GM12872 (cell line): ENCODE data around the gene MICAL3.

Source experiments
- CTCF ChIP-seq: IDR thresholded peaks from 3 replicates; pipeline ENCODE4 v1.5.1; 2011; ENCODE audit warnings: low read depth, mild to moderate bottlenecking, low read length, moderate library complexity; ENCODE audit not compliant: insufficient read depth

Gene MICAL3

GRCh38 chr22:18056807-18057474 lies 32.6 kb upstream of the MICAL3 start:
- no peak for TF ChIP-seq CTCF

DNA sequence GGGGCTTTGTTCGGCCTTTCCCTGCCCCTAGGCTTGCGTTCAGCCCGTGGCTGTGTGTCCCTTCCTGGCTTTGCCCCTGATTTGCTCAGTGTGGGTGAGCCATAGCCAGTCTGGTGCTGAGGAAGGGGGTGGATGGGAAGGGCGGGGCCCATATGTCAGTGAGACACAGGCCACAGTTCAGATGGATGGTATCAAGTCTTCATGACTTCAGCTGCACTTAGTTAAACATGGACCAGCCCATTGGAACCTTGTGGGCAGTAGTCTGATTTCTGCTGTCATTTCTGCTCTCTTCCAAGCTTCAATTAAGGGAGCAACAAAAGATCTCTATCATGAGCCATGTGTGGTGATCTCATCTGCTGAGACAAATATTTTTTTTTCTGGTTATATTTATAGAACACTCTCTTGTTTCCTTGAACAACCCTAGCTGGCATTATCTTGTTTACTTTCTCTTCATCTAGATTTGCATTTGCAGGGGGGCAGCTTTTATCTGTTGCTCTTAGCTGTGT lies 31.9 kb upstream of the MICAL3 start:
- no peak for TF ChIP-seq CTCF

DNA sequence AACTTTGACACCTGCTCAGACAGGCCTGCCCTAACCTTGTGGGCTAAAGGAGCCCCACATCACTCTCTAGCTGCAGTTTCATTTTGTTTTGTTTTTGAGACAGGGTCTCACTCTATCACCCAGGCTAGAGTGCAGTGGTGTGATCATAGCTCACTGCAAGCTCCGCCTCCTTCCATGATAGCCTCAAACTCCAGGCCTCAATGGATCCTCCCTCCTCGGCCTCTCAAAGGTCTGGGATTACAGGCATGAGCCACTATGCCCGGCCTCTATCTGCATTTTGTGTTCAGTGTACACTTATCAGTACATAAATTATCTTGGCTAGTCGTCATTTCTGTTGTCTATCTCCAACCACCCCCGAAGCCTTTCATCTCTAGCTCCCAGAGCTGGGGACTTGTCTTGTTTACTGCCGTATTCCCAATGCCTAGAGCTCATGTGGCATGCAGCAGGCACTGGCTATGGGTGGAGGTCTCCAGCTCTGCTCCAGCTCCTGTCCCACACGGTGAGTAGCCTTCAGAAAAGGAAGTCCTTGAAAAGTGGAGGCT lies 31.3 kb upstream of the MICAL3 start:
- TF ChIP-seq CTCF = no peak

GRCh38 chr22:18050065-18050464 lies 25.7 kb upstream of the MICAL3 start:
- TF ChIP-seq CTCF = no peak

- no peak for TF ChIP-seq CTCF
Measured at GRCh38 chr22:18048441-18048898, 24.1 kb upstream of the MICAL3 start.

- TF ChIP-seq CTCF = no peak
Measured at GRCh38 chr22:18048041-18048440, 23.7 kb upstream of the MICAL3 start.

- no peak for TF ChIP-seq CTCF
Measured at GRCh38 chr22:18045794-18046193, 21.4 kb upstream of the MICAL3 start.
